ENCODE measurements around the gene NALCN. TPM values are rescaled to one million over a fixed set of nuclear protein-coding genes. Genes with fewer than 3 reads are reported as not detected.

The NALCN gene
- total and polyA plus RNA-seq, 10 of the 15 experiments (the other 5 are each of a cell fraction or from before 2014, with no cell fraction given): under 0.01 TPM; not detected in 9

- H3K9ac ChIP-seq (ENCODE audit: control insufficient read depth, insufficient read depth, low read length): no peak overlapping the region
- DNase-seq (ENCODE audit: low read depth, low spot score): no peak
- ChIA-PET SMC1A (ENCODE audit: uncharacterized antibody, unreplicated experiment) (interaction anchor here (1.8 to 6.5 kb wide), 2 partner anchors 150 to 154 kb away, joined by 4 to 31 read pairs; no protein-coding TSS in a partner anchor), RAD21 (ENCODE audit: unreplicated experiment) (interaction anchor here (0.7 to 4.3 kb wide), 3 partner anchors 40 to 458 kb away, joined by 3 to 32 read pairs (median 4); no protein-coding TSS in a partner anchor), POLR2A (interaction anchor here (0.7 kb wide), 1 partner anchor 9 kb away, joined by 3 read pairs; no protein-coding TSS in a partner anchor), CTCF (interaction anchor here (0.7 to 3.3 kb wide), 4 partner anchors 12 to 154 kb away, joined by 3 to 40 read pairs (median 10); no protein-coding TSS in a partner anchor)
- H3K36me3 ChIP-seq (ENCODE audit: control insufficient read depth in 2 of 2, insufficient read depth in 2 of 2, low read length in 1 of 2): no peaks in the 10 kb centered on the region
- BruUV-seq (replicated peaks): no TSS peak
- no peak overlapping the region for H3K4me3 ChIP-seq
- H2AFZ ChIP-seq (ENCODE audit: control insufficient read depth, low read depth, low read length): no peak overlapping the region
- intact Hi-C loops (cut with micrococcal nuclease; ENCODE audit: unreplicated experiment): loop anchor here (5.0 kb wide), 1 partner anchor 146 kb away; no protein-coding TSS in a partner anchor
- H3K79me2 ChIP-seq (ENCODE audit: control insufficient read depth, insufficient read depth, low read length): no peaks in the 10 kb centered on the region
- ATAC-seq: peak; percentile 57
- no peaks in the 10 kb centered on the region; a peak in 1 of 4 replicates for H3K27me3 ChIP-seq (replicated peaks in 1 of 2; ENCODE audit: control insufficient read depth in 2 of 2, insufficient read depth in 2 of 2, low read length in 1 of 2)
- H4K20me1 ChIP-seq (ENCODE audit: control insufficient read depth, insufficient read depth): no peaks in the 10 kb centered on the region
- FAIRE-seq: no peak
- WGBS (ENCODE audit: insufficient coverage, insufficient replicate concordance, low lambda C conversion rate, missing lambda C conversion rate): 7% methylated on average over 4 of the region's 4 CpGs
- no peaks in the 10 kb centered on the region for H3K9me3 ChIP-seq (replicated peaks; ENCODE audit: control insufficient read depth, insufficient read depth, low read length)
- no peaks in the 10 kb centered on the region for H3K4me1 ChIP-seq (ENCODE audit: control insufficient read depth, insufficient read depth, low read length)
- H3K27ac ChIP-seq (ENCODE audit: control insufficient read depth, insufficient read depth): no peak overlapping the region
- in situ Hi-C loops (cut with MboI): no loop called here
- no peak overlapping the region for H3K4me2 ChIP-seq (ENCODE audit: control insufficient read depth, insufficient read depth)
- peak in 1 of 3 experiments; percentile 43; a peak in 1 of 6 replicates for TF ChIP-seq CTCF (IDR thresholded peaks at IDR 0.05 in 2 of 3, conservative IDR thresholded peaks at IDR 0.05 in 1 of 3; ENCODE audit: control insufficient read depth in 2 of 3, extremely low read depth in 1 of 3, insufficient read depth in 1 of 3, low read depth in 3 of 3, low read length in 3 of 3)
- TF ChIP-seq EZH2 (IDR thresholded peaks at IDR 0.05; ENCODE audit: borderline replicate concordance, control insufficient read depth, low read depth, low read length): no peak
- no peak for TF ChIP-seq BCL3 (IDR thresholded peaks at IDR 0.05; ENCODE audit: borderline replicate concordance, insufficient read depth, low read depth, low read length, poor library complexity, severe bottlenecking)
- 0 out of 2 replicates have a peak, but pooled peaks have one; percentile 13 for TF ChIP-seq RAD21 (IDR thresholded peaks at IDR 0.05; ENCODE audit: insufficient read depth, low read depth, low read length)
Observed at GRCh38 chr13:101298517-101298916, 117.8 kb downstream of the NALCN start.
